Stimulated activated CD4-positive, alpha-beta T cell treated with anti-CD3 and anti-CD28 coated beads, Interleukin-1b, Interleukin-23, amount 100 ng/mL, for 24 hours (primary cell): ENCODE data around the gene CAPG.
A peak's percentile ranks its signal among the peaks of the same experiment; 100 is the strongest.

Experiments
- DNase-seq, 4 experiments: peaks; one replicate each; pipeline ENCODE4 v3.0.0-alpha.2; 2020; ENCODE audit warnings: low read depth in 4 of 4, low spot score in 1 of 4

CAPG gene

GRCh38 chr2:85439025-85439472, 28.9 kb upstream of the CAPG start:
- DNase-seq, result no peak

DNA sequence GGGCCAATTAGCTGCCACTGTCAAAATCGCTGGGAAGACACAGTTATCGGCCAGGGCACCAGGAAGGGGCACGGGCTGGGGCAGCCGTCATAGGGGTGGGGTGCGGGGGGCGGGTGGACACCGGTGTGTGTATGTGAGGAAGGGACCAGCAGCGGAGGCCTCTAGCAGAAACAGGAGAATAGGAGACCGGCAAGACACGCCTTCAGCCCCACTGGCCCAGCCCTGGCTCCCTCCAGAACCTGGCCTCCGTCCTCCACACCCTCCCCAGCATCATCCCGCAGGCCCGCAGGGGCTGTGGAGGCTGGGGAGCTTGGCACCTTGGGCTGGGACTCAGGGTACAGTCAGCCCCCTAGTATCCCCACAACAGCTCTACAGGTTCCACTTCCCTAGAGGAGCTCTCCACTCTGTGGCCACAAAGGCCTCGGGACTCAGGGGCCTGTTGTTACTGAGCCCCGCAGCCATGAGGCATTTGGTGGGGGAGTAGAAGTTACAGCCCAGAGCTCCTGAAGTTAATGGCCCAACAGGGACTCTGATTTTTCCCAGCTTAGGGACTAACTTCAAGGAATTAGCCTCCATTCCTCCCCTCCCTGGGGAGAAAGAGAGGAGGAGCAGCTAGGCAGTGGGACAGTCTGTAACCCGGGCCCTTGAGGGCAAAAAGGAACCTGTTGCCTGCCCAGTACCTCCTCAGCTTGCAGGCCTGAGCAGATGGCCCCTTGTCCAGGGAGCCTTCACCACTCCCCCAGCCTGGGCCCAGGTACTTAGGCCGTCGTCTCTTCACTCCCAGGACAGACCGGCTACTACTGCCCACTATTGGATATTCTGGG, 28.2 kb upstream of the CAPG start:
- DNase-seq, result no peak

- peak; percentile 32 to 67 (median 50) for DNase-seq
Measured at GRCh38 chr2:85437488-85438200, 27.5 kb upstream of the CAPG start.

DNA sequence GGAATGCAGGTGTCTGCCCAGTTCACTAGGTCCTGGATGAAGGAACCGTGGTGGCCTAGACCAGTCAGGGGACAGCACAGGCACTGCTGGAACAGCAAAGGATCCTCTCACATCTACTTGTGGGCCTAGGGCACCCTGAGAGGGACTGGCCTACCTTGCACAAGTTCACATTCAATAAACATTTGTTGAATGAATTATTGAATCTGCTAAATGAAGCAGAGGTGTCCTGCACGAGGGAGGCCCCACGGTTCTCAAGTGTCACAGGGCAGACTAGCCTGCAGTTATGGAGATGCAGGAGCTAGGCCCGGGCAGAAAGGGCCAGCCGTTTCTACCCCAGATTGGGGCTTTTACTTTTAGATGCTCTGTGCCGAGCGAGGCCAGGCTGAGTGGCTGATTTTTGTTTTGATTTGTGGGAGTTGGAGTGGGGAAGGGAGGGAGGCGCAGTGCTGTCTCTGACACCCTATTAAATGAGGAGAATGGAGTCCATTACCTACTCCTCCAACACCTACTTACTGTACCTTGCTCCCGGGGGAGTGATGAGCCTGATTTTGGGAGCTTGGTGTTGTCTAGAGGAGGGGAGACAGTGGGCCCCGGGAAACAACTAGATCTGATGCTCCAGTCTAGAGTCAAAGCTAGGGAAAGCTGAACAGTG, 26.8 kb upstream of the CAPG start:
- no peak for DNase-seq

GRCh38 chr2:85435981-85436835, 26.0 kb upstream of the CAPG start:
- DNase-seq, result no peak

GRCh38 chr2:85435220-85435958, 25.2 kb upstream of the CAPG start:
- DNase-seq, result no peak

GRCh38 chr2:85434696-85435095, 24.5 kb upstream of the CAPG start:
- DNase-seq, result no peak

- DNase-seq, result no peak
Measured at GRCh38 chr2:85433511-85434089, 23.4 kb upstream of the CAPG start.

DNA sequence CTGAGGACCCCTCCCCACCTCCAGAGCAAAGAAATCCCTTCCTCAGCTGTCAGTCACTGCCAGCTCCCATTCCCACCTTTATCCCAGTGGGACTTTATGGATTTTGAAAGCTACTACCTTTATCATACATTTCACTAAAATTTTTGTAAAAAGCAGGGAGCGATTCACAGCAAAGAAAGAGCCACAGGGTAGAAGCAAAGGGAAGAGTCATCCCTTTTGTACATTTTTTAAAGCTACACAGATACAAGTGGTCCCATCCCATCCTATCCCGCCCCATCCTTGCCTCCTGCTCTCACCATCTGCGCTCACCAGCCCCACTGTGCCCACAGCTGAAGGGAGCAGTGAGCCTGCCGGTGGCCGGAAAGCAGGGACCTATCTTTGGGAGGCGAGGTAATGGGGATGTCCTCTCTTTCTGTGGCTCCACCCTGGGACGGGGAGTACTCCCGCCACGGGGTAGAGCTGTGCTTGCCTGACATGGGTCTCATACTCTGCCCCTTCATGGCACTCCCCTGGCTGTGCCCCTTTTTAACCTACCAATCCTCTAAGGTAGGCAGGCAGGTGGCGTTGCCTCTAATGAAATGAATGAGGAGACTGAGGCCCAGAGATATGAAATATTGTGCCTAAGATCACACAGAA, 21.5 kb upstream of the CAPG start:
- no peak for DNase-seq

GRCh38 chr2:85430752-85431569, 20.8 kb upstream of the CAPG start:
- no peak for DNase-seq

- no peak for DNase-seq
Measured at GRCh38 chr2:85429924-85430289, 19.7 kb upstream of the CAPG start.

DNA sequence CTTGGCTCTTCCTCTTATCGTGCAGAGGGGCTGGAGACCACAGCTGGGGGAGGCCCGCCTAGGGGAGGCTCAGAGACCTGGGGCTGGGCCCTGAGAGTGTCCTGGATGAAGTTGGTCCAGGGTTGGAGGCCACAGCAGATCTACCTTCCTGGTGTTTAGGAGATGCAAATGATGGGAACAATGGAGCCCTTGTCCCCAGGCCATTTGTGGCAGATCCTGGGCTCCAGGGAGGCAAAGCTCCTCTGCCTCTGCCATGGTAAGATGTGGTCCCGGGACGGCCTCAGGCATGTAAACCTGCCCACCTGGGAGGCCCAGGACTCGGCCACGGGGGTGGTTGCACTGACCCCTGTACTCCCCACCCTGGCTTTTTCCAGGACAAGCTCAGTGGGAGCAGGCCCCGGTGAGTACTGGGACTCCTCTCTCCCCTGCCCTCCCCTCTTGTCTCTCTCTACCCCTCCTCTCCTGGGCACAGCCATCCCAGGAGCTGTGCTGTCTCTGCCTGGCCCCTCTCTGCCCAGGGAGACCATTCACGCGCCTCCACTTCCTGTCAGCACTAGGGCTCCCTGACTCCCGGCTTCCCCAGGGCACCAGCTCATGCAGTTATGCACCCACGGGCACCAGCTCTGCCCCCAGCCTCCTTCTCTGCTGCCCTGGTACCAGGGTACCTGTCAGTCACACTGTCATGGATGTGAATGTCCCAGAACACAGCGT, 19.2 kb upstream of the CAPG start:
- DNase-seq, result no peak

- DNase-seq, result no peak
Measured at GRCh38 chr2:85428343-85428881, 18.2 kb upstream of the CAPG start.

- DNase-seq, result no peak
Measured at GRCh38 chr2:85427300-85427835, 17.2 kb upstream of the CAPG start.

GRCh38 chr2:85425588-85425987, 15.4 kb upstream of the CAPG start:
- no peak for DNase-seq

DNA sequence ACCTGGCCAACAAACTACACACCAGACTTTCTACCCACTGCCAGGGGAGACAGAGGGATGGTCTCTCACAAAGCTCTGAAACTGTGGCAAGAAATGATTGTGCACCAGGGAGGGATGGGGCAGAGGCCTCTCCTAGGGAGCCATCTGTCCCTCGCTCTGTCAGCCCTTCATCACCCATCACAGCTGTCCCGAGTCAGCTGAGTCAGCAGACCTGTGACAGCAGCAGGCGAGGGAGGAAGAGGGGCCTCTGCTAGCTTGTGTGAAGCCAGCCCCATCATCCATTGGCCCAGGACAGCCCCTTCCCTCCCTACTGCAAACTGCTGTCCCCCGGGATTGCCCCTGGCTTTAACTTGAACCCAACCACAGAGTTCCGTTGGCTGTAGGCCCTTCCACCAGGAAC, 13.4 kb upstream of the CAPG start:
- DNase-seq, result no peak

DNA sequence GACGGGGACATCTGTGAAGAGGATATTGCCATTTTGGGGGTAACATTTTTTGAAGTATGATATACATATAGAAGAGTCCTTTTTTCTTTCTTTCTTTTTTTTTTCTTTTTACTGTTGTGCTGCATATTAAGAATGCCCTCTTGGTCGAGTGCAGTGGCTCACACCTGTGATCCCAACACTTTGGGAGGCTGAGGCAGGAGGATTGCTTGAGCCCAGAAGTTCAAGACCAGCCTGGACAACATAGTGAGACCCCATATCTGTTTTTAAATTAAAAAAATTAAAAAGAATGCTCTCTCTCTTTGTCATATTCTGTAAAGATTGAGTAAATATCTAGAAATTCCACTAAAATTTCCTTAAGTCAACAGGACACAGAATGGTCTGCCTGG, 11.9 kb upstream of the CAPG start:
- DNase-seq, result no peak
